Rectal smooth muscle tissue (tissue), 1 donor: ENCODE data around the gene PRR20A.
"Not testable (repeated sequence)": the region's sequence is repeated elsewhere in the genome, so short reads cannot be mapped to it uniquely, and the experiment has no call there.

ENCODE experiments used
- H3K27ac ChIP-seq: one replicate; pipeline ENCODE4 v1.7.0; 2013; ENCODE audit warnings: low read depth, low read length, inconsistent platforms
- H3K27me3 ChIP-seq: one replicate; pipeline ENCODE4 v1.7.0; 2013; ENCODE audit warnings: low read length; ENCODE audit not compliant: control insufficient read depth, insufficient read depth
- H3K36me3 ChIP-seq: one replicate; pipeline ENCODE4 v1.7.0; 2013; ENCODE audit warnings: low read length; ENCODE audit not compliant: control insufficient read depth, insufficient read depth
- H3K4me1 ChIP-seq: one replicate; pipeline ENCODE4 v1.7.0; 2013; ENCODE audit warnings: low read length; ENCODE audit not compliant: control insufficient read depth, insufficient read depth
- H3K4me3 ChIP-seq: one replicate; pipeline ENCODE4 v1.7.0; 2013; ENCODE audit warnings: low read length
- H3K9ac ChIP-seq: one replicate; pipeline ENCODE4 v1.7.0; 2013; ENCODE audit warnings: low read length

Gene PRR20A

DNA sequence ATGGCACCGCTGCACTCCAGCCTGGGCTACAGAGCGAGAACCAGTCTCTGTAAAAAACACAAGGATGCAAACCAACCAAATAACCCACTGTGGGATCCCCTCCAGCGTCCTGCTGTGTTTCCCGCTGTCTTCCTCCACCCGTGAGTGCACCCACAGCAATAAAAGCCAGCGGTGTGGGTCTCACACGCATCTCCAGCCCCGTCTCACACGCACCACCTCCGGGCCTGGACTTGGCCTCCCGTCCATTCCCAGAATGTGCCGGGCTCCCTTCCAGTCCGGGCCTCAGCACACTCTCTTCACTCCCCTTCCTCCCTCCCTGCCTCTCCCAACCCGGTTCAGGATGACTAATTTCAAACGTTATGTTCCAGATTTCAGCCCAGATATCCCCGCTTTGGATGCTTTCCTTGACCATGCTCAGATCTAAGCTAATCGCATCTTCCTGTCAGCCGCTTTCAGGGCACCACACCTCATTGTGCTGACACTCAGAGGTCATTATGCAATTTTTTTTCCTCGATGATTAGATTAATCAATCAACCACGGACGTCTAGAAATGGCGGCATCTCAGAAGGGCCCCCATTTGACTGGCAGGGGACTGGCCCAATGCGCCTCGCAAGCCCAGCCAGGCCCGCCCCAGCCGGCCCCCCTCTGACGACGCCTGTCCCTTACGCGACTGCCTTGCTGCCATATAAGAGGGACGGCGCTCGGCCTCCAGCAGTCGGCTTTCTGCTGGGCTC is at the start of gene PRR20A:
TSS of gene PRR20A (plus strand) at position 684 of the 734 bp plus-strand sequence. CDS start 387 bp downstream, outside the sequence.
- H3K4me3 ChIP-seq, H3K27ac ChIP-seq, H3K36me3 ChIP-seq, H3K4me1 ChIP-seq, H3K27me3 ChIP-seq, H3K9ac ChIP-seq: not testable (repeated sequence)

DNA sequence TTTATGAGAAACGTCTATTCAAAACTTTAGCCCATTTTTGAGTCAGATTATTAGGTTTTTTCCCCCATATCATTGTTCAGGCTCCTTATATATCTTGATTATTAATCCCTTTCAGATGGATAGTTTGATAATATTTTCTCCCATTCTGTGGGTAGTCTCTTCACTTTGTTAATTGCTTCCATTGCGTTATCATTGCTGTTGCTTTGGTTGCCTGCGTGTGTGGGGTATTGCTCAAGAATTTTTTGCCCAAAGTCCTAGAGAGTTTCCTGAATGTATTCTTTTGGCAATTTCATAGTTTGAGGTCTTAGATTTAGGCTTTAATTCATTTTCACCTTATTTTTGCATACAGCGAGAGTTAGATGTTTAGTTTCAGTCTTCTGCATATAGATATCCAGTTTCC is 25.8 kb upstream of the PRR20A start:
- no peak overlapping the region for H3K27ac ChIP-seq
- no peaks in the 10 kb centered on the region for H3K27me3 ChIP-seq
- no peak overlapping the region for H3K9ac ChIP-seq
- no peak overlapping the region for H3K4me3 ChIP-seq
- no peaks in the 10 kb centered on the region for H3K36me3 ChIP-seq
- no peaks in the 10 kb centered on the region for H3K4me1 ChIP-seq

DNA sequence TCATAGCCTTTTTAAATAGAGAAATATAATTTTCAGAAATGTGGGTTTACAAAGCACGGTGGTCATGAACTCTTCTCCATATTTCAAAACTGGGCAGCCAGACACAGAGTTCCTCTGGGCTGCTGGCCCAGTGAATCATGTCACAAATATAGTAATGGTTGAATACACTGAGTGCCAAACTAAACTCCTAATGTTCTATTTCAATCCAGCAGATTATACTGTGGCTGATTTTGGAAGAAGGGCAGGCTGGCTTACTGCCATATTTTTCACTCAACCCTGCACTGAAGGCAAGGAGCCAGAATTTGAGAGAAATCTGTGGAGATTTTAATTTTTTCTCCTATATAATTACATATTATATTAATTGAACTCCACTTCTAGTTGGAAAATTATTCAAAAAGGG is 17.0 kb upstream of the PRR20A start:
- Histone ChIP-seq H3K27ac (no peak overlapping the region), H3K4me1 (no peaks in the 10 kb centered on the region), H3K36me3 (no peaks in the 10 kb centered on the region), H3K9ac (no peak overlapping the region), H3K27me3 (no peaks in the 10 kb centered on the region), H3K4me3 (no peak overlapping the region)

DNA sequence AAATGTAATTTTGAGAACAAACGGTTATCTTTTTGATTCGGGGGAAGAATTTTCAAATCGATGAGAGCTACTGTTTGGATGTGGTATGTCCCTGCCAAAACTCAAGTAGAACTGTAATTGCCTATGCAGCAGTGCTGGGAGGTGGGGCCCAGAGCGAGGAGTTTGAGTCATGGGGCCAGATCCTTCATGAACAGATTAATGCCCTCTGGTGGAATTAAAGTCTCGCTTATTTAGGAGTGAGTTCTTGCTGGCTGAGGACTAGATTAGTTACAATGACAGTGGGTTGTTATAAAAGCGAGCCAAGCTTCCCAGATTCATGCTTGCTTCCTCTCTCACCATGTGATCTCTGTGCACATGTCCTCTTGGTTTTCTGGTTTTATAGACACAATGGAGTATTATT is 11.8 kb upstream of the PRR20A start:
- Histone ChIP-seq H3K27ac (no peak overlapping the region), H3K4me1 (no peaks in the 10 kb centered on the region), H3K4me3 (no peak overlapping the region), H3K36me3 (no peaks in the 10 kb centered on the region), H3K9ac (no peak overlapping the region), H3K27me3 (no peaks in the 10 kb centered on the region)

DNA sequence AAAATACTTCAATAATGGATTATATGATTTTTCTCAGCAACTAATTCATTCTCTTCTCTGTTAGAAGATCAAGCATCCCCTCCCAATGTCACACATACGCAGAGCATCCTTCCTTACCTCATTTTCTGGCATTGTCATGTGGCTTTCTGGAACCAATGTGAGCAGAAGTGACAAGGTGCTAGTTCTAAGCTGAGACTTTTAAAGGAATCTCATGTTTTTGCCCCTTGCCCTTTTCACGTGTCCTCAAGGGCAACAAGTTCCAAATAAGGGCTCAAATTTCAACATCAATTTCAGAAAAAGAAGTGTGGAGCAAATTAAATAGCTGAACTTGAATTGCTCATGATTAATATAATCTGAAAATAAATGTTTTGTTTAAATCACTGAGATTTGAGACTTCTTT is 4.6 kb upstream of the PRR20A start:
- Histone ChIP-seq H3K9ac (no peak overlapping the region), H3K27ac (no peak overlapping the region)

DNA sequence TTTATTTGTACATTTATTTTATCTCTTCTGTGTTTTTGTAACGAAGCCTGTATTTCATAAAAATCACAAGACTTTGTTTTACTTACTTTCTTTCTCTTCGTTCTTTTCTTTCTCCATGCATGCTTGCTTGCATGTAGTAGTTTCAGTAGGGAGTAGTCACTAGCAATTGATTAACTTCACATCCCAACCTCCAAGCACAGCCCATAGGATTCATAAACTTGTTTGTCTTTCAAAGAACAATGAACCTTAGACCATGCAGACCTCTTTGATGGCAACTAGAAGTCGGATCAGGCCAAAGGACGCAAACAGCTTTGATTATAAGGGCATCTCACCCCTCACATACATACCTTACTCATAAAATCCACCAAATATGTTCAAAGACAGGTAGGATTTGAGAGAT is 3.1 kb upstream of the PRR20A start:
- Histone ChIP-seq H3K27ac (no peak overlapping the region), H3K27me3 (no peaks in the 10 kb centered on the region), H3K4me1 (no peaks in the 10 kb centered on the region), H3K36me3 (no peaks in the 10 kb centered on the region), H3K9ac (no peak overlapping the region), H3K4me3 (no peak overlapping the region)

More for the DNA sequence above, 4.6 kb upstream of the PRR20A start:
- Histone ChIP-seq H3K36me3 (no peaks in the 10 kb centered on the region), H3K4me3 (no peak overlapping the region), H3K4me1 (no peaks in the 10 kb centered on the region), H3K27me3 (no peaks in the 10 kb centered on the region)

DNA sequence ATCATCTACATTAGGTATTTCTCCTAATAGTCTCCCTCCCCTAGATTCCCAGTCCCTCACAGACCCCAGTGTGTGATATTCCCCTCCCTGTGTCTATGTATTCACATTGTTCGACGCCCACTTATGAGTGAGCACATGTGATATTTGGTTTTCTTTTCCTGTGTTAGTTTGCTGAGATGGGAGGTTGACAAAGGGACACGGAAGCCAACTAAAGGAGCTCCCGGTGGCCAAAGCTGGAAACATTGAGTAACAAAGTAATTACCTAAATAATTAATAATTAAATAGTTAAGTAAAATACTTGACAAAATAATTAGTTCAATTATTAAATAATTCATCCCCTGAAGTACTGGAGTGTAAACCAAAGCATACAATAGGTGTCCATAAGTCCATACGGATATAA is 1.7 kb upstream of the PRR20A start:
- Histone ChIP-seq H3K27ac (no peak overlapping the region), H3K4me1 (no peaks in the 10 kb centered on the region), H3K9ac (no peak overlapping the region), H3K4me3 (no peak overlapping the region), H3K36me3 (no peaks in the 10 kb centered on the region), H3K27me3 (no peaks in the 10 kb centered on the region)

DNA sequence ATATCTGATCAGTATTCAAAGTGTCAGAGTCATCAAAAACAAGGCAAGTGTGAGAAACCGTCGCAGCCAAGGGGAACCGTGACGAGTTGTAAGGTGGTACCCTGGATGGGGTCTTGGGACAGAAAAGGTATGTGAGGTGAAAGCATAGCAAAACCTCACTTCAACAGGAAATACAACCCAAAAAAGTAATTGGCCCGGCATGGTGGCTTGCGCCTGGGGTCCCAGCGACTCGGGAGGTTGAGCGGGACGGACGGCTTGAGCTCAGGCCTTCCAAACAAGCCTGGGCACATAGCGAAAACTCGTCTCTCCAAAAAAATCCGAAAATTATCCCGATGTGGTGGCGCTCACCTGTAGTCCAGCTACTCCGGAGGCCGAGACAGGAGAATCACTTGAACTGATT is 937 bp upstream of the PRR20A start:
- not testable (repeated sequence) for H3K4me3 ChIP-seq, H3K36me3 ChIP-seq, H3K27me3 ChIP-seq, H3K27ac ChIP-seq, H3K9ac ChIP-seq, H3K4me1 ChIP-seq

DNA sequence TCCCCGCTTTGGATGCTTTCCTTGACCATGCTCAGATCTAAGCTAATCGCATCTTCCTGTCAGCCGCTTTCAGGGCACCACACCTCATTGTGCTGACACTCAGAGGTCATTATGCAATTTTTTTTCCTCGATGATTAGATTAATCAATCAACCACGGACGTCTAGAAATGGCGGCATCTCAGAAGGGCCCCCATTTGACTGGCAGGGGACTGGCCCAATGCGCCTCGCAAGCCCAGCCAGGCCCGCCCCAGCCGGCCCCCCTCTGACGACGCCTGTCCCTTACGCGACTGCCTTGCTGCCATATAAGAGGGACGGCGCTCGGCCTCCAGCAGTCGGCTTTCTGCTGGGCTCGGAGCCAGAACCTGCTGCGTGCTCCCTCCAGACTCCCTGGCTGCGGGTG is 6.5 kb downstream of the PRR20A start, which contains the start of gene PRR20B:
TSS of gene PRR20B (plus strand) at position 301 of the 400 bp plus-strand sequence. CDS start 387 bp downstream, outside the sequence.
- not testable (repeated sequence) for H3K9ac ChIP-seq, H3K4me1 ChIP-seq, H3K36me3 ChIP-seq, H3K27ac ChIP-seq, H3K27me3 ChIP-seq, H3K4me3 ChIP-seq

DNA sequence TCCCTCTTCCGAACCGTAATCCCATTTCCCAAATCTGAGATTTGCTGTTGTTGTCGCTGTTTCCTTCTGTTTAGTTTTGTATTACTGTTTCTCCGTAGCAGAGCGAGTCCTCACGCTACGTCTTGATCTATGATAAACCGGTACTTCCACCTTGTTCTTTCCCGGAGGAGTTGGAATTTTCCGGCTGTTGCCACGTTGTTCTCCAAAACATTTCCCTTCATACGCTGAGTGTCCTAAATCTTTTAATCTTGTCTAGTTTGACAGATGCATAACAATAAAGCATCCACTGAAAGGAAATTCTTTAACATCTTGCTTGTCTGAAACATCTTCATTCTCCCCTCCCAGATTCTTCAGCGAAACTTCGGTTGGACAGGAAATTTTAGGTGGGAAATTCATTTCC is 7.4 kb downstream of the PRR20A start:
- not testable (repeated sequence) for H3K36me3 ChIP-seq, H3K4me3 ChIP-seq, H3K27me3 ChIP-seq, H3K4me1 ChIP-seq, H3K9ac ChIP-seq, H3K27ac ChIP-seq

DNA sequence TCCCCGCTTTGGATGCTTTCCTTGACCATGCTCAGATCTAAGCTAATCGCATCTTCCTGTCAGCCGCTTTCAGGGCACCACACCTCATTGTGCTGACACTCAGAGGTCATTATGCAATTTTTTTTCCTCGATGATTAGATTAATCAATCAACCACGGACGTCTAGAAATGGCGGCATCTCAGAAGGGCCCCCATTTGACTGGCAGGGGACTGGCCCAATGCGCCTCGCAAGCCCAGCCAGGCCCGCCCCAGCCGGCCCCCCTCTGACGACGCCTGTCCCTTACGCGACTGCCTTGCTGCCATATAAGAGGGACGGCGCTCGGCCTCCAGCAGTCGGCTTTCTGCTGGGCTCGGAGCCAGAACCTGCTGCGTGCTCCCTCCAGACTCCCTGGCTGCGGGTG is 13.0 kb downstream of the PRR20A start, which contains the start of gene PRR20C:
TSS of gene PRR20C (plus strand) at position 301 of the 400 bp plus-strand sequence. CDS start 387 bp downstream, outside the sequence.
- H3K4me3 ChIP-seq, H3K27me3 ChIP-seq: not testable (repeated sequence)

DNA sequence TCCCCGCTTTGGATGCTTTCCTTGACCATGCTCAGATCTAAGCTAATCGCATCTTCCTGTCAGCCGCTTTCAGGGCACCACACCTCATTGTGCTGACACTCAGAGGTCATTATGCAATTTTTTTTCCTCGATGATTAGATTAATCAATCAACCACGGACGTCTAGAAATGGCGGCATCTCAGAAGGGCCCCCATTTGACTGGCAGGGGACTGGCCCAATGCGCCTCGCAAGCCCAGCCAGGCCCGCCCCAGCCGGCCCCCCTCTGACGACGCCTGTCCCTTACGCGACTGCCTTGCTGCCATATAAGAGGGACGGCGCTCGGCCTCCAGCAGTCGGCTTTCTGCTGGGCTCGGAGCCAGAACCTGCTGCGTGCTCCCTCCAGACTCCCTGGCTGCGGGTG is 19.6 kb downstream of the PRR20A start, which contains the start of gene PRR20D:
TSS of gene PRR20D (plus strand) at position 301 of the 400 bp plus-strand sequence. CDS start 387 bp downstream, outside the sequence.
- not testable (repeated sequence) for H3K9ac ChIP-seq

More for the DNA sequence above, 13.0 kb downstream of the PRR20A start, which contains the start of gene PRR20C:
- H3K9ac ChIP-seq, H3K4me1 ChIP-seq, H3K27ac ChIP-seq, H3K36me3 ChIP-seq: not testable (repeated sequence)

DNA sequence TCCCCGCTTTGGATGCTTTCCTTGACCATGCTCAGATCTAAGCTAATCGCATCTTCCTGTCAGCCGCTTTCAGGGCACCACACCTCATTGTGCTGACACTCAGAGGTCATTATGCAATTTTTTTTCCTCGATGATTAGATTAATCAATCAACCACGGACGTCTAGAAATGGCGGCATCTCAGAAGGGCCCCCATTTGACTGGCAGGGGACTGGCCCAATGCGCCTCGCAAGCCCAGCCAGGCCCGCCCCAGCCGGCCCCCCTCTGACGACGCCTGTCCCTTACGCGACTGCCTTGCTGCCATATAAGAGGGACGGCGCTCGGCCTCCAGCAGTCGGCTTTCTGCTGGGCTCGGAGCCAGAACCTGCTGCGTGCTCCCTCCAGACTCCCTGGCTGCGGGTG is 26.2 kb downstream of the PRR20A start, which contains the start of gene PRR20E:
TSS of gene PRR20E (plus strand) at position 301 of the 400 bp plus-strand sequence. CDS start 387 bp downstream, outside the sequence.
- not testable (repeated sequence) for H3K27me3 ChIP-seq, H3K9ac ChIP-seq, H3K27ac ChIP-seq, H3K4me3 ChIP-seq, H3K36me3 ChIP-seq, H3K4me1 ChIP-seq

More for the DNA sequence above, 19.6 kb downstream of the PRR20A start, which contains the start of gene PRR20D:
- not testable (repeated sequence) for H3K4me3 ChIP-seq, H3K27me3 ChIP-seq, H3K36me3 ChIP-seq, H3K27ac ChIP-seq, H3K4me1 ChIP-seq
